NCI-H2081 treated with DMSO at 0.1 percent for 48 hours (cell line): ENCODE data around the gene CCNDBP1.
"Not testable (repeated sequence)": the region's sequence is repeated elsewhere in the genome, so short reads cannot be mapped to it uniquely, and the experiment has no call there.

ENCODE experiments used
- DNase-seq: peaks from one replicate; lab custom pipeline; 2025; lab: John Stamatoyannopoulos, UW

The CCNDBP1 gene

DNA sequence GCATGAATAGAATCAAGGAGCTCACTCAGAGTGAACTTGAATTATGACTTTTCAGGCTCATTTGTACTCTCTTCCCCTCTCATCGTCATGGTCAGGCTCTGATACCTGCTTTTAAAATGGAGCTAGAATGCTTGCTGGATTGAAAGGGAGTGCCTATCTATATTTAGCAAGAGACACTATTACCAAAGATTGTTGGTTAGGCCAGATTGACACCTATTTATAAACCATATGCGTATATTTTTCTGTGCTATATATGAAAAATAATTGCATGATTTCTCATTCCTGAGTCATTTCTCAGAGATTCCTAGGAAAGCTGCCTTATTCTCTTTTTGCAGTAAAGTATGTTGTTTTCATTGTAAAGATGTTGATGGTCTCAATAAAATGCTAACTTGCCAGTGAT, 9.6 kb downstream of the CCNDBP1 start:
- no peak for DNase-seq

DNA sequence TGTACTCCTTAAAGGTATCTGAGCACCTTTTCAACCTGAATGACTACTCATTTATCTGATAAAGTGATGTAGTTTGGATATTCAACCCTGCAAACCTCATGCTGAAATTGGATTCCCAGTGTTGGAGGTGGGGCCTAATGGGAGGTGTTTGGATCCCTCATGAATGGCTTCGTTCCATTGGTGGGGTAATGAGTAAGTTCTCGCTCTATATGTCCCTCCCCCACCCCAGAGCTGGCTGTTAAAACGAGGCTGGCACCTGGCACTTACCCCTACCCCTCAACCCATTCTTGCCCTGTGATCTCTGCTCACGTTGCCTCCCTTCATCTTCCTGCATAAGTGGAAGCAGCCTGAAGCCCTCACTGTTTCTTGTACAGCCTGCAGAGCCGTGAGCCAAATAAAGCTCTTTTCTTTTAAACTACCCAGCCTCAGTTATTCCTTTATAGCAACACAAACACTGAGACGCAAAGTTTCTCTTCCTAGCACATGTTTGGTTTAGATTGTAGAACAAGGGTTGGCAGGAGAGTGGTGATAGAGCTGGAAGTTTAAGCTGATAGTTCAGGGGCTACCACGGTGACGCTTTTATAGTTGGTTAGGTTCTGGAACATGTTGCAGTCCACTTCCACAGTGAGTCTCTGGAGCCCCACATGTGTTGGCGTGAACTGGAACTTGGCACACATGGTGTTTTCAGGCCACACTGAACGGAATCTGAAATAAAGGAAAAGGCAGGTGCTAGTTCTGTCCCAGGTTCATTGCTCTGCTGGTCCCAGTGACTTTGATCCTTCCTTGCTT, 11.8 kb downstream of the CCNDBP1 start:
- no peak for DNase-seq

- not testable (repeated sequence) for DNase-seq
These were observed 12.6 kb downstream of the CCNDBP1 start for GRCh38 chr15:43197773-43198172.

- not testable (repeated sequence) for DNase-seq
These were observed 13.4 kb downstream of the CCNDBP1 start for GRCh38 chr15:43198556-43198955.

DNA sequence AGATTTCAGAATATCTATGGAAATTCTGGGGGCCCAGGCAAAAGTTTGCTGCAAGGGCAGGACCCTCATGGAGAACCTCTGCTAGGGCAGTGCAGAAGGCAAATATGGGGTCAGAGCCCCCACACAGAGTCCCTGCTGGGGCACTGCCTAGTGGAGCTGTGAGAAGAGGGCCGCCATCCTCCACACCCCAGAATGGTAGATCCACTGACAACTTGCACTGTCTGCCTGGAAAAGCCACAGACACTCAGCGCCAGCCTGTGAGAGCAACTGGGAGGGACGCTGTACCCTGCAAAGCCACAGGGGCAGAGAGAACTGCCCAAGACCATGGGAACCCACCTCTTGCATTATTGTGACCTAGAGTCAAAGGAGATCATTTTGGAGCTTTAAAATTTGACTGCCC, 13.8 kb downstream of the CCNDBP1 start:
- no peak for DNase-seq

DNA sequence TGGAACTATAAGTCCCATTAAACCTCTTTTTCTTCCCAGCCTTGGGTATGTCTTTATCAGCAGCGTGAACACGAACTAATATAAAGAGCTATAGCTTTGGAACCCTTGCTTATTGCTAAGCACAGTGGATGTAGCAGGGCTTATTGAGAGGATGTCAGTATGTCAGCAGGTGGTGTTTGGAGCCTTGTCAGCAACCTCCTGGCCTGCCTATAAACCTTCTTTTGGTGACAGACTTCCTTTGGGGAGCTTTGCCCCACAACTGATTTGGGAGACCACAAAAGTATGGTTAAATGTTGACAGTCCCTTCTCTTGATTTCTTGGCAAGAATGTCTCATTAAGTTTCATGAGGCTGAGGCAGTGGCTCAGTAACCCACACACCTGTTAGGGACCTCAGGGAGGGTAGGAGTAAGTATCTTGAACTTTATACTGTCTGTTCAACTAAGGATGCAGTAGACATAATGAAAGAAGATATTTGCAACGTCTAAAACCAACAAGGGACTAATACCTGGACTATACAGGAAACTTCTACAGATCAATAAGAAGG, 14.8 kb downstream of the CCNDBP1 start:
- no peak for DNase-seq

DNA sequence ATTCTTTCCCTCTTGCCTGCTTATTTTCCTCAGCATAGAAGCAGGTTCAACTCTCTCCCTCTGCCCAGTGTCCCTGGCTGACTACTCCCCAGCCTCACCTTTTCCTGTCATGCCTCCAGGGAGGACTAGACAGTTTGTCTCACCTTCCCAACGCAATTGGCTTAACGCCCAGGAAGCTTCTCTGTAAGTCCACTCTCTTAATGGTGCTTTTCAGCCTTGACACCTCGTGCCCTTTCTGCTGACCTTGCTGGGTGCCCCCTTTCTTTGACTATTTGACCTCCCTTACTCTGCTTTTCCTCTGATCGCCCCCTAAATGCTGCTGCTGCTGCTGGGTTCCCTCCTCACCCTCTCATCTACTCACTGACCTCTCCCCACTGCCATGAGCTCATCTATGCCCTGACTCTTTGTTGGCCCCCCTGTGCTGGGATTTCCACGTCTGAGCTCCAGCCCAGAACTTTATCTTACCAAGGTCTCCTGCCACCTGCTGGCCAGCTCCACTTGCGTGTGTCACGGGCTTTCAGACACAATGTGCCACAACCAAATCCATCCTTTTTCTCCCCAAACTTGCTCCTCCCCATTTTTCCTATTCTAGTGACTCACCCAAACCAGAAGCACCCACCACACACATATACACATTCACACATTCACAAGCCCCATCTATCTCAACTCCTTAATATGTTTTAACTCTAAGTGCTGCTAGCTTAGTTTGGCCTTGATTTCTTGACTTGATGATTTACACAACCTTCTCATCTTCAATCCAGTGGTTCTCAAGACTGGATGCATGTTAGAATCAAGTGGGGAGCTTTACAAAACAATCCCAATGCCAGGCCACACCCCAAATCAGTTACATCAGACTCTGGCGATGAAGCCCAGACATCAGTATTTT, 19.1 kb downstream of the CCNDBP1 start:
- no peak for DNase-seq

GRCh38 chr15:43206054-43206453, 20.9 kb downstream of the CCNDBP1 start:
- no peak for DNase-seq

DNA sequence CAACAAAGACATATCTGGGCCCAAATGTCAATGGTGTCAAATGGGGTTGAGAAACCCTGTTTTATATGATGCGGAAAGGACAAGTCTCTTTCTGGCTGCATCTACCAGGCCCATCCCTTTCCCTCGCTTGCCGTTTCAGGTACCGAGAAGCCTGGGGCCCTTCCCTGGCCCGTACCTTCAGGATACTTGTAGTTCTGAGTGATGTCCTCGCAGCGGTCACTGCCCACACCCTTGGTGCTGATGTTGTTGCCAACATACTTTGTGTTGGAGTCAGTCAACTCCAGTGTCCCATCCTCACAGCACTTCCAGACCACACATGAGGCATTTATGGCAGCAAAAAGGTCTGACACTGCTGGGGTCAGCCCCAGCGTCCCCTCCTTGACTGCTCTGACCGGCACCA, 21.8 kb downstream of the CCNDBP1 start:
- DNase-seq: no peak

DNA sequence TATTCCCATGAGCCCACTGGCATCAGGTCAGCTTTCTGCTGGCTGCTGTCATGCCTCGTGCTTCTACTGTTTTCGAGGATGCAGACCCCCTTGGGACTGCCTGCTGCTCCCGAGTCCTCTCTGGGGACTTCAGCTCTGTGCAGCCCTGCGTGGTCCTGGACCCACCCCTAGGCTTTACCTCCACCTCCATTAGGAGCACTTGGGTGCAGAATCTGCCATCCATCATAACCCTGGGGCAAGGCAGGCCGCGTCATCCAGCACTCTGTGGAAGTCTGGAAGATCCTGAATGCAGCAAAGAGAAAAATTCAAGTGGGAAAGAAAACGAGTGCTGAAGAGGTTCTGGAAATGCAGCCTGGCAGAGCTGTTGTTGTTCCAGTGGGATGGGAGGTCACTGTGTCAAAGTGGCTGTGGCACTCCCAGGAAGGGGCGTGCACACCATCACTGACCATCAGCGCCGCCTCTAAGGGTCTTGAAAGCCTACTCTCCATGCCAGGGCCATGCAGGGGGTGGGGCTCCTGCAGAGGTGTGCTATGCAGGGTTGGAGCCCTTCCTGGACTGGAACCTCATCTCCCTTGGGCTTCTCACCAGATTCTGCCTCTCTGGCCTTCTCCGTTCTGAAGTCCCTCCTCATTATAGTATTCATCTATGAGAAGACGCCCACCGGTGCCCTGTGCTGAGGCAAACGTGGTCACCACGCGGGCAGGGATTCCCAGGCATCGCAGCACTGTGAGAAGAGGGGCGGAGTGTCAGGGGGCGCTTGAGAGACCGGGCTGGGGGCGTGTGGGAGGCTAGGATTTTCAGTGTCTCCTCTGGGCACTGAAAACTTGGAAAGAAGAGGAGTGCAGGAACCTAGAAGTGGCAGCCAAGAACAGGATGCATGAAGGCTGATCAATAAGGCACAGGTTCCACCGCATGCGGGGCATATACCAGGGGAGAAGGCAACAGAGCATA, 23.1 kb downstream of the CCNDBP1 start:
- no peak for DNase-seq

DNA sequence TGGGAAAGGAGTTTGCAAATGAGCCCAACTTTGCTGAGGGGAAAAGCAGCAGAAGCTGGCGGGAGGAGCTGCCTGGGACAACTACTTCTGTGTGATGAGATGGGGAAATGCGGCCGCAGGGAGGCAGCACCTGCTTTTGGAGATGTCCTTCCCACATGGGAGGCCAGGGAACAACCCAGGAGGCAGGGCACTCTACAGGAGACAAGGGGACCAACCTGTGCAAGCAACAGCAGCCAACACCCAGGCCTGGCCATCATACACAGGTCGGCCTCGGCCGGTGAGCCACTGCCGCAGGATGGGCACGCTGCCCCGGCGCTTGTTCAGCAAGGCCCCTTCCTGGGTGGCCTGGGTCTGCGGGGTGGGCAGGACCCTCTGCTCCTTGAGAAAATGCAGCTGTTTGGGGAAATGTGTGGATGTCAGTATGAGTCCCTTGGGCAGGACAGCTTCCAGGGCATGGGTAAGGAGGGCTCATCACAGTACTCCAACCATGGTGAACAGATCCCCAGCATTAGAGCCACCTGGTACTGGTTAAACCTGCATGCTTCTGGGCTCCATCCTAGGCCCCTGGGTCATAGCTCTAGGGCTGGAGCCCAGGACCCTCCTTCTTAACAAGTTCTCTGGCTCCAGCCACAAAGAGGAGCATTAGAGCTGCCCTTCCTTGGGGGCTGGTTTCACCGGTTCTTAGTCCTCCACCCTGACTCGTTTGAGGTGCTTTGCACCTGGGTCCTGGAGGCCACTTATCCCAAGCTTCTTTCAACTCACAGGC, 24.0 kb downstream of the CCNDBP1 start:
- DNase-seq: no peak

DNA sequence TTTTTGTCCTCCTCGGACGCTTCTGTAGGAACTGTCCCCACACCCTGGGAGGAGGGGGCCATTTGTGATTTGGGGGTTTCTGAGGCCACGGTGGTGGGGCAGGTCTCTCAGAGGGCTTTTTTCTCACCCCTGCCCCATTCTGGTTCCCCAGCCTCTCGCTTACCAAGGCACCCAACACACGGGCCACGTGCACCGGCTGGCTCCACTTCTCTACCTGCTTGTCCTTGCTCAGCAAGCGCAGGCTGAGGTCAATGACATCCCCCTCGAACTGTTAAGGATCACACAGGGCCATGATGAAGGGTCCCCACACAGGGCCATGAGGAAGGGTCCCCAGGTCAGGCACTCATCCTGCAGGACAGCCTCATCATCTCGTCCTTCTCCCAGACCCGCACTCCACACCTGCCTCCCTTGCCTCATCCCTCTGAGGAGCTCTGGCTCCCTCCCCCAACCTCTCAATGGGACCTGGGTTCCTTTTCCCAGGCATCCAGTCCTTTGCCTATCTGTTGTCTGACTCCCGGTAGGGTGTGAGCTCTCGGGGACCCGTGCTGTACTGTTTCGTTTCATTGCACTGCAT, 25.1 kb downstream of the CCNDBP1 start:
- DNase-seq: no peak

DNA sequence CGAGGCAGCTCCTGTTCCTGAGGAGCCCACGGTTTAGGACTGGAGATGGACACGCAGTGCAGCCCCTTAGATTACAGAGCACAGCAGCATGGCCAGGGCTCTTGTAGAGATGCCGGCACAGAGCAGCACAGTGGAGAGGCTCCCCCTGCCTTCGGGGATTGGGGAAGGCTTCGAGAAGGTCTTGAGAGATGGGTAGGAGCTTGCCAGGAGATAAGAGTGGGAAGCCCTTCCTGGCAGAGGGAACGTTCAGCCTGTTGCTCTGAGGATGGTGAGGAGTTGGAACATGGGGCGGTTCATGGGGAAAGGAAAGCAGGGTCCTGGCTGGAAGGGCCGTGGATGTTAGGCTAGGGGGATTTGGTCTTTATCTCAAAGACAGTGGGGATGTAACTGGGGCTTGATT, 25.6 kb downstream of the CCNDBP1 start:
- no peak for DNase-seq

GRCh38 chr15:43211224-43211735, 26.1 kb downstream of the CCNDBP1 start:
- no peak for DNase-seq

DNA sequence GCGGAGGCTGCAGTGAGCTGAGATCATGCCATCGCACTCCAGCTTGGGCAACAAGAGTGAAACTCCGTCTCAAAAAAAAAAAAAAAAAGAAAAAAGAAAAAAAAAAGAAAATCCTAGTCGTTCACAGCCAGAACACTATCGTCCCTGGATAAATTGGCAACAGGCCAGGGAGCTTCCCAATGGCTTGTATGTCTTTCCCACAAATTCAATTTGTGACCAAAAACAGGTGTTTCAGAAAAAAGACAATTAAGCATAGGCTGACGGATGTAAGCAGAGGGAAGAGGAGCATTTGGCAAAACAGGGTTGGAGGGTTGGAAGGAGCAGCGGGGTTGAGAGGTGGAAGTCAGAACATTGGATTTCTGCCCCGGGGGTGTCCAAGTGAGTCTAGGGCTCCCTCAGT, 27.1 kb downstream of the CCNDBP1 start:
- no peak for DNase-seq

DNA sequence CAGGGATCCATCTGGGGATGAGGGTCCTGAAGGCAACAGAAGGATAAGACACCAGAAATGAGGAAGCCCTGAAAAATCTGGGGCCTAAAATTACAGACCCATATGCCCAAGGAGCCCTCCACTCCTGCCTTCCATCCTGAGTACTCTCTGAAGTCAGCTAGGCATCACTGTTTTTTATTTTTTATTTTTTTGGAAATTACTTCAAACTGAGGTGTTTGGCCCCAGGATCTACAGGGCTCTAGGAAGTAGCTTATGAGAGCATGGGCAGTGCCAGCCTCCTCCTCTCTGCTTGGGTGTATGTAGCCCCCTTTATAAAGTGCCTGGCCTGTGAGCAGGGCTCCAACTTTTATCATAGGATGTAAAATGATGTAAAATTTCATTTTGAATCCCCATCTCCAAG, 27.7 kb downstream of the CCNDBP1 start:
- no peak for DNase-seq

- DNase-seq: no peak
These were observed 28.3 kb downstream of the CCNDBP1 start for GRCh38 chr15:43213466-43213865.

DNA sequence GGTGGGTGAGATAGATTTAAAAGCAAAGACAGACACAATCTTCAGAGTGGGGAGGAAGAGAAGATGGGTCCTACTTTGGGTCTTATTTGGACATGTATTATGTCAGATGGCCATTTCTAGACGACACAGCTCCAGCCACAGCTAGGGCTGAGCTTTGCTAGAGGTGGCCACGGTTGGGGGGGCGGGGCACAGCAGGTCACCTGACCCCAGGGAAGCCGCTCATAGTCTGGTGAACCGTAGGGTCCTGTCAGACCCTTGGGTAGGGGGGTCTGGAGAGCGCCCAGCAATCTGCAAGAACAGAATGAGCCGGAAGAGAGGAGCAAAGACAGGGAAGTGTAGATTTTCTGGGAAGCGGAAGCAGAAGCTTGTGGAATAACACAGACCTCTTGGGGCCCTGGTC, 29.0 kb downstream of the CCNDBP1 start:
- DNase-seq: no peak

GRCh38 chr15:43214592-43215295, 29.5 kb downstream of the CCNDBP1 start:
- no peak for DNase-seq

GRCh38 chr15:43215961-43216360, 30.8 kb downstream of the CCNDBP1 start:
- no peak for DNase-seq
